PFSK-1 (cell line): ENCODE measurements around the gene CBX7.

Experiments
- FOXP2 ChIP-seq: optimal IDR thresholded peaks from 2 replicates; pipeline ENCODE3; 2011; ENCODE audit warnings: borderline replicate concordance, control low read depth, inconsistent platforms; ENCODE audit not compliant: insufficient read depth; ENCODE audit errors: extremely low read length, extremely low read depth
- POLR2AphosphoS5 ChIP-seq: IDR thresholded peaks from 2 replicates; pipeline ENCODE4 v1.6.1; 2012; ENCODE audit warnings: low read depth, mild to moderate bottlenecking, control low read depth, low read length, moderate library complexity
- SIN3A ChIP-seq: IDR thresholded peaks from 2 replicates; pipeline ENCODE4 v1.6.1; 2012; ENCODE audit warnings: mild to moderate bottlenecking, low read length, moderate library complexity, borderline replicate concordance; ENCODE audit not compliant: insufficient read depth
- TAF1 ChIP-seq: IDR thresholded peaks from 2 replicates; pipeline ENCODE4 v1.6.1; 2012; ENCODE audit warnings: low read length, control low read depth, borderline replicate concordance; ENCODE audit not compliant: insufficient read depth
- TF ChIP-seq, protein P1 (sequence below), 2 experiments: IDR thresholded peaks; 2 replicates each; pipeline versions ENCODE4 v1.6.1 to v1.8.0; 2011 to 2012; ENCODE audit warnings: low read depth in 2 of 2, low read length in 2 of 2, control low read depth in 1 of 2, inconsistent platforms in 1 of 2, mild to moderate bottlenecking in 1 of 2, moderate library complexity in 1 of 2; ENCODE audit not compliant: insufficient read depth in 1 of 2

The CBX7 gene

DNA sequence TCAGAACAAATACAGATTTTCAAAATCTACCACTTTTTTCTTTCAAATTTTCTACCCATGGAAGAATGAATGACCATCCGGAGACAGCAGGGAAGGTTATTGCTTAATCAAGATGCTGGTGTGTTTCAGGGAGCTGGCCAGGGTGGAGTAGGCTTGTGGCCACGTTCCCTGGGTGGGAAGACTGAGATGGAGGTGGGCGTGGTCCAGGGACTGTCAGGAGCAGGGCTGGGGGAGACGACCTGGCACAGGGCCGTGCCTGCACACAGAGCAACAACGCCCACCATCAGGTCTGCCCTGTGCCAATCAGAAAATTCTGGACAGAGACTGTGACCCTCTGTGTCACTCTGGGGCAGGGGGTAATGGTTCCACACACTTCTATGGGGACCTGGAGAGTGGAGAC is 62.6 kb downstream of the CBX7 start:
- TF ChIP-seq, protein P1, sequence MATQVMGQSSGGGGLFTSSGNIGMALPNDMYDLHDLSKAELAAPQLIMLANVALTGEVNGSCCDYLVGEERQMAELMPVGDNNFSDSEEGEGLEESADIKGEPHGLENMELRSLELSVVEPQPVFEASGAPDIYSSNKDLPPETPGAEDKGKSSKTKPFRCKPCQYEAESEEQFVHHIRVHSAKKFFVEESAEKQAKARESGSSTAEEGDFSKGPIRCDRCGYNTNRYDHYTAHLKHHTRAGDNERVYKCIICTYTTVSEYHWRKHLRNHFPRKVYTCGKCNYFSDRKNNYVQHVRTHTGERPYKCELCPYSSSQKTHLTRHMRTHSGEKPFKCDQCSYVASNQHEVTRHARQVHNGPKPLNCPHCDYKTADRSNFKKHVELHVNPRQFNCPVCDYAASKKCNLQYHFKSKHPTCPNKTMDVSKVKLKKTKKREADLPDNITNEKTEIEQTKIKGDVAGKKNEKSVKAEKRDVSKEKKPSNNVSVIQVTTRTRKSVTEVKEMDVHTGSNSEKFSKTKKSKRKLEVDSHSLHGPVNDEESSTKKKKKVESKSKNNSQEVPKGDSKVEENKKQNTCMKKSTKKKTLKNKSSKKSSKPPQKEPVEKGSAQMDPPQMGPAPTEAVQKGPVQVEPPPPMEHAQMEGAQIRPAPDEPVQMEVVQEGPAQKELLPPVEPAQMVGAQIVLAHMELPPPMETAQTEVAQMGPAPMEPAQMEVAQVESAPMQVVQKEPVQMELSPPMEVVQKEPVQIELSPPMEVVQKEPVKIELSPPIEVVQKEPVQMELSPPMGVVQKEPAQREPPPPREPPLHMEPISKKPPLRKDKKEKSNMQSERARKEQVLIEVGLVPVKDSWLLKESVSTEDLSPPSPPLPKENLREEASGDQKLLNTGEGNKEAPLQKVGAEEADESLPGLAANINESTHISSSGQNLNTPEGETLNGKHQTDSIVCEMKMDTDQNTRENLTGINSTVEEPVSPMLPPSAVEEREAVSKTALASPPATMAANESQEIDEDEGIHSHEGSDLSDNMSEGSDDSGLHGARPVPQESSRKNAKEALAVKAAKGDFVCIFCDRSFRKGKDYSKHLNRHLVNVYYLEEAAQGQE (IDR thresholded peaks at IDR 0.05; ENCODE audit: insufficient read depth in 1 of 2, low read depth in 2 of 2, low read length in 2 of 2) = no peak
- no peak for TF ChIP-seq SIN3A
- no peak for TF ChIP-seq FOXP2
- TF ChIP-seq TAF1 = no peak

DNA sequence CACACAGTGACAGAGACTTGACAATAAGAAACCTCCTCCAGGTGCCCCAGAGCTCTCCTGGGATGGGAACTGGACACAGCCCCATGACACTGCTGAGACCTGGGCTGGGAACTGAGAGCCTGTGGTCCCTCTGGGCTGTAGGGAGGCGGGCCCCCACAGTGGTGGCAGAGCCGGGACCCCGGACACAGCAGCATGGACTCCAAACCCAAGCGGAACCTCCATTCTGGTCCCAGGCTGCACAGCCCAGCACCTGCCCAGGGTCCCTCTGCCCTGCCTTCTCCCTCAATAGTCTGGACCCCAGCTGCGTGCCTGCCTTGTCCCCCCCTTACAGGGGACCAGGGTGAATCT is 63.8 kb downstream of the CBX7 start:
- no peak for TF ChIP-seq FOXP2
- no peak for TF ChIP-seq TAF1
- no peak for TF ChIP-seq SIN3A
- TF ChIP-seq, protein P1 (IDR thresholded peaks at IDR 0.05; ENCODE audit: insufficient read depth in 1 of 2, low read depth in 2 of 2, low read length in 2 of 2) = no peak
- TF ChIP-seq POLR2AphosphoS5 = no peak

DNA sequence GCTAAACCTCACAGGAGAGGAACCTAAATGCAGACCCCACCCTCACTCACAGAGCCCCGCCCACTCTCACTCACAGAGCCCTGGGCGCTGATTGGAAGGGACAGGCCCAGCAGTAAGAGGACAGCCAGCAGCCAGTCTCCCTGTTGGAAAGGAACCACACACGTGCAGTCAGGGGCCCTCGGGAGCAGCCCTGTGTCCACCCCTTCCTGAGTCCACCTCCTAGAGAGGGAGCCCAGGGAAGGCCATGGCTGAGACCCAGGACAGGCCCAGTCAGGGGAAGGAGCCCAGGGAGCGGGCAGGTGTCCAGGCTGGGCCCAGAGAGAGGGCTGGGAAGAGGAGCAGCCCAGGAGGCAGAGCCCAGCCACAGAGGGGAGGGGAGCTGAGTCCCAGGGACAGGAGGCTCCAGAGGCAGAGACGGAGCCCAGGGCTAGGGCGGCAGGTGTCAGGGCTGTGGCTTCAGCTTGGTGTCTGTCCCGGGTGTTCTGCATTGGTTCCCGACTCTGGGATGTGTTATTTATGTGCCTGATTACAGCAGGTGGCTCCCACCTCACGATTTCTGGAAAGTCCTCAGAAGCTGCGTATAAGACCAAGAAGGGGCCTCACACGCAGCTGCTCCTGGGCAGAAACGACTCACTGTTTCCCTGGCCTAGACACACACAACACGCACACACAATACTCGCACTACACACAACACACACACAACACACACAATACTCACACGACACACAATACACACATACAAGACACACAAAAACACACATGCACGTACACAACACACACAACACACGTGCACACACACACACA is 64.4 kb downstream of the CBX7 start:
- TF ChIP-seq, protein P1 (IDR thresholded peaks at IDR 0.05; ENCODE audit: insufficient read depth in 1 of 2, low read depth in 2 of 2, low read length in 2 of 2) = no peak
- TF ChIP-seq POLR2AphosphoS5 = no peak
- no peak for TF ChIP-seq FOXP2
- no peak for TF ChIP-seq SIN3A
- TF ChIP-seq TAF1 = no peak

DNA sequence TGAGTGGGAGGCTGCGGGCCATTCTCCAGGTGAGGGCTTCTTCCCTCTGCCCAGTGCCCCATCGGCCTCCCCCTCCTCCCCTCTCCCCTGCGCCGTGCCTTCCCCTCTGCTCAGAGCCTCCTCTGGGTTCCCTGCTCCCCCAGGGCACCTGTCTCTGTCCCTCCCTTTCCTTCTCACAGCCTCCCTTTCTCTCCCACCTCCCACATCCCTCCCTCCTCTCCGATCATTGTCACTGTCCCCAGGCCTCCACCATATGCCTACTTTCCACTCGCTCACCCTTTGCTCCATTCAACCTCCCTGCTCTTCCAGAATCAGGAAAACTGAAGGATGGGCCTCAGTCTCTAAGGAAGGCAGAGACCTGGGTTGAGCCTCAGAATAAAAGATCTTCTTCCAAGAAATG is 65.4 kb downstream of the CBX7 start:
- TF ChIP-seq FOXP2 = no peak
- TF ChIP-seq TAF1 = no peak
- TF ChIP-seq SIN3A = no peak
- TF ChIP-seq, protein P1 (IDR thresholded peaks at IDR 0.05; ENCODE audit: insufficient read depth in 1 of 2, low read depth in 2 of 2, low read length in 2 of 2) = no peak
- TF ChIP-seq POLR2AphosphoS5 = no peak
